H9 (cell line): ENCODE results near the gene KLHDC7A. TPM values are rescaled to one million over a fixed set of nuclear protein-coding genes. Genes with fewer than 3 reads are reported as not detected.

Experiments
- DNase-seq: peaks from one replicate; pipeline ENCODE4 v3.0.0-alpha.2; 2017
- H2AFZ ChIP-seq: one replicate; pipeline ENCODE4 v1.6.1; 2013; ENCODE audit warnings: mild to moderate bottlenecking, low read length, control low read depth, moderate library complexity
- H2AK5ac ChIP-seq: 2 replicates; pipeline ENCODE4 v1.6.1; 2013; ENCODE audit warnings: low read length, control low read depth, mixed read lengths; ENCODE audit not compliant: insufficient read length
- H2BK120ac ChIP-seq: one replicate; pipeline ENCODE4 v1.6.1; 2013; ENCODE audit warnings: low read depth, mild to moderate bottlenecking, low read length, control low read depth, inconsistent platforms; ENCODE audit not compliant: poor library complexity, severe bottlenecking
- H2BK12ac ChIP-seq: 2 replicates; pipeline ENCODE4 v1.6.1; 2013; ENCODE audit warnings: low read length, control low read depth, mixed read lengths, low read depth; ENCODE audit not compliant: insufficient read length
- H2BK15ac ChIP-seq: 2 replicates; pipeline ENCODE4 v1.6.1; 2013; ENCODE audit warnings: low read depth, low read length, control low read depth
- H2BK20ac ChIP-seq: one replicate; pipeline ENCODE4 v1.6.1; 2013; ENCODE audit warnings: low read depth, mild to moderate bottlenecking, low read length, control low read depth, inconsistent platforms; ENCODE audit not compliant: poor library complexity, severe bottlenecking
- H2BK5ac ChIP-seq: 2 replicates; pipeline ENCODE4 v1.6.1; 2013; ENCODE audit warnings: low read length, control low read depth, mixed read lengths; ENCODE audit not compliant: insufficient read length
- H3K14ac ChIP-seq: 2 replicates; pipeline ENCODE4 v1.6.1; 2013; ENCODE audit warnings: low read length, control low read depth; ENCODE audit not compliant: insufficient read depth
- H3K18ac ChIP-seq: 2 replicates; pipeline ENCODE4 v1.6.1; 2013; ENCODE audit warnings: low read depth, mild to moderate bottlenecking, mixed read lengths, low read length, control low read depth; ENCODE audit not compliant: insufficient read length
- H3K23ac ChIP-seq: 2 replicates; pipeline ENCODE4 v1.6.1; 2013; ENCODE audit warnings: low read length, control low read depth, mixed read lengths, low read depth; ENCODE audit not compliant: insufficient read length
- H3K23me2 ChIP-seq: 2 replicates; pipeline ENCODE4 v1.6.1; 2013; ENCODE audit warnings: low read depth, mild to moderate bottlenecking, mixed read lengths, low read length, control low read depth; ENCODE audit not compliant: insufficient read length, poor library complexity, severe bottlenecking
- H3K27ac ChIP-seq: 2 replicates; pipeline ENCODE4 v1.5.1; 2013; ENCODE audit warnings: low read length, control low read depth, mixed read lengths, low read depth; ENCODE audit not compliant: insufficient read length
- H3K27me3 ChIP-seq: 2 replicates; pipeline ENCODE4 v1.6.1; 2013; ENCODE audit warnings: low read length, control low read depth, inconsistent platforms; ENCODE audit not compliant: insufficient read depth
- H3K4ac ChIP-seq: 2 replicates; pipeline ENCODE4 v1.6.1; 2013; ENCODE audit warnings: low read depth, mild to moderate bottlenecking, control low read depth, inconsistent platforms, low read length, moderate library complexity
- H3K4me1 ChIP-seq: 2 replicates; pipeline ENCODE4 v1.6.1; 2013; ENCODE audit warnings: low read length, control low read depth, inconsistent platforms; ENCODE audit not compliant: insufficient read depth
- H3K4me2 ChIP-seq: 2 replicates; pipeline ENCODE4 v1.6.1; 2013; ENCODE audit warnings: low read length, control low read depth, mixed read lengths; ENCODE audit not compliant: insufficient read length, insufficient read depth
- H3K56ac ChIP-seq: 2 replicates; pipeline ENCODE4 v1.6.1; 2013; ENCODE audit warnings: low read depth, mild to moderate bottlenecking, mixed read lengths, low read length, control low read depth; ENCODE audit not compliant: insufficient read length
- H3K79me1 ChIP-seq: 2 replicates; pipeline ENCODE4 v1.6.1; 2013; ENCODE audit warnings: low read depth, mild to moderate bottlenecking, moderate library complexity, low read length, control low read depth, inconsistent platforms; ENCODE audit not compliant: insufficient read depth, poor library complexity, severe bottlenecking
- H3K79me2 ChIP-seq: 2 replicates; pipeline ENCODE4 v1.6.1; 2013; ENCODE audit warnings: low read length, control low read depth, inconsistent platforms; ENCODE audit not compliant: insufficient read depth
- H3K9ac ChIP-seq: 2 replicates; pipeline ENCODE4 v1.6.1; 2013; ENCODE audit warnings: low read length, control low read depth, mixed read lengths; ENCODE audit not compliant: insufficient read length; ENCODE audit errors: extremely low read depth
- H3K9me3 ChIP-seq: one replicate; pipeline ENCODE4 v1.6.1; 2013; ENCODE audit warnings: low read depth, low read length, inconsistent platforms; ENCODE audit not compliant: control insufficient read depth
- H3T11ph ChIP-seq: one replicate; pipeline ENCODE4 v1.6.1; 2013; ENCODE audit warnings: mild to moderate bottlenecking, low read length, control low read depth, inconsistent platforms
- H4K20me1 ChIP-seq: one replicate; pipeline ENCODE4 v1.6.1; 2013; ENCODE audit not compliant: control insufficient read depth, insufficient read length, insufficient read depth
- H4K5ac ChIP-seq: 2 replicates; pipeline ENCODE4 v1.6.1; 2013; ENCODE audit warnings: low read depth, mild to moderate bottlenecking, mixed read lengths, low read length, control low read depth; ENCODE audit not compliant: insufficient read length
- H4K8ac ChIP-seq: replicated peaks from 2 replicates; pipeline ENCODE4 v1.6.1; 2013; ENCODE audit warnings: low read length, control low read depth, mixed read lengths, low read depth; ENCODE audit not compliant: insufficient read length
- H4K91ac ChIP-seq: 2 replicates; pipeline ENCODE4 v1.6.1; 2013; ENCODE audit warnings: low read depth, mild to moderate bottlenecking, moderate library complexity, mixed read lengths, low read length, control low read depth; ENCODE audit not compliant: insufficient read length
- H3K27ac Mint-ChIP-seq, 3 experiments: 2 replicates in 2 of 3; 3 replicates in 1 of 3; pipeline ENCODE4 v1.8.0; 2020 to 2021; ENCODE audit warnings: mixed read lengths in 3 of 3, mild to moderate bottlenecking in 1 of 3, moderate library complexity in 1 of 3
- H3K27me3 Mint-ChIP-seq: 2 replicates; pipeline ENCODE4 v1.8.0; 2021; ENCODE audit warnings: low read depth, mild to moderate bottlenecking, moderate library complexity, mixed read lengths
- H3K36me3 Mint-ChIP-seq, 3 experiments: 2 replicates in 2 of 3; 3 replicates in 1 of 3; pipeline ENCODE4 v1.8.0; 2020 to 2021; ENCODE audit warnings: low read depth in 3 of 3, mixed read lengths in 3 of 3; ENCODE audit not compliant: insufficient read depth in 1 of 3
- H3K4me1 Mint-ChIP-seq, 2 experiments: 2 replicates each; pipeline ENCODE4 v1.8.0; 2020; ENCODE audit warnings: mixed read lengths in 2 of 2
- H3K4me3 Mint-ChIP-seq, 2 experiments: 2 replicates in 1 of 2; 3 replicates in 1 of 2; pipeline ENCODE4 v1.8.0; 2020 to 2021; ENCODE audit warnings: mild to moderate bottlenecking in 2 of 2, mixed read lengths in 2 of 2, moderate library complexity in 1 of 2
- H3K9me3 Mint-ChIP-seq, 2 experiments: 2 replicates in 1 of 2; 3 replicates in 1 of 2; pipeline ENCODE4 v1.8.0; 2020; ENCODE audit warnings: mild to moderate bottlenecking in 2 of 2, mixed read lengths in 2 of 2, moderate library complexity in 1 of 2
- CTCF ChIP-seq: fragments of 200-600 bp; sonication (generic); conservative IDR thresholded peaks from 3 replicates; pipeline ENCODE4 v1.8.0; 2021; ENCODE audit warnings: antibody characterized with exemption, mild to moderate bottlenecking
- WGBS: extraction: QIAGEN DNeasy Blood & Tissue Kit; methylation state at CpG from one replicate; pipeline ENCODE4 v1.1.7; 2013; ENCODE audit warnings: missing lambda C conversion rate, low lambda C conversion rate, mixed read lengths; ENCODE audit not compliant: insufficient read length; ENCODE audit errors: extremely low coverage; 5-methylcytosine and 5-hydroxymethylcytosine counted together
- total RNA-seq: library from RNA; stranded (reverse); gene quantifications from 2 replicates; pipeline ENCODE4 v1.2.1, GENCODE V29; 2021

The KLHDC7A gene
- total RNA-seq, 1 experiment from 2014 or later, result 11.4 TPM

- Histone ChIP-seq H2BK5ac (no peak overlapping the region), H4K91ac (no peak overlapping the region), H3K79me2 (no peaks in the 10 kb centered on the region), H4K20me1 (no peaks in the 10 kb centered on the region), H4K5ac (no peak overlapping the region), H2BK15ac (no peak overlapping the region), H3K56ac (no peak overlapping the region), H4K8ac (no peak overlapping the region), H3K9me3 (no peaks in the 10 kb centered on the region), H3K27ac (no peak overlapping the region), H3K79me1 (no peaks in the 10 kb centered on the region), H3K23me2 (no peaks in the 10 kb centered on the region), H3K4ac (no peak overlapping the region), H3K4me1 (peaks cover 3% of the 10 kb centered on the region; the same call in 1 of the 2 replicates), H3K27me3 (no peaks in the 10 kb centered on the region; the same call in 1 of the 2 replicates), H3K9ac (no peak overlapping the region), H3K23ac (no peak overlapping the region), H2BK20ac (no peak overlapping the region), H3K4me2 (no peak overlapping the region), H3K14ac (no peak overlapping the region), H3T11ph (no peak overlapping the region), H2AFZ (no peak overlapping the region), H2BK120ac (no peak overlapping the region), H3K18ac (no peak overlapping the region), H2BK12ac (no peak overlapping the region), H2AK5ac (no peak overlapping the region)
- Mint-ChIP-seq H3K4me3 (no peak overlapping the region), H3K27ac (no peak overlapping the region), H3K9me3 (peaks cover 5 to 14% of the 10 kb centered on the region in 2 experiments), H3K4me1 (peaks cover 20 to 26% of the 10 kb centered on the region in 2 experiments), H3K36me3 (peaks cover 8 to 15% (median 10%) of the 10 kb centered on the region in 3 experiments), H3K27me3 (peaks cover 8% of the 10 kb centered on the region)
- DNase-seq, result no peak
- no CpG with 5 or more reads among the region's 2 CpGs for WGBS
- TF ChIP-seq CTCF, result no peak
These were observed 8.8 kb downstream of the KLHDC7A start for GRCh38 chr1:18489417-18490143.
